Uterus (tissue), 2 donors: ENCODE results near the gene PLCZ1.

ENCODE experiments used
- POLR2A ChIP-seq, 2 donors: fragments of 450-650 bp; IDR thresholded peaks; one replicate each; pipeline ENCODE4 v1.6.1; 2016; ENCODE audit warnings: antibody characterized with exemption in 2 of 2, mild to moderate bottlenecking in 1 of 2, moderate library complexity in 1 of 2
- TF ChIP-seq, protein P1 (sequence below), 4 experiments: fragments of 200-600 bp in 2 of 4; fragments of 450-650 bp in 2 of 4; sonication (generic) in 2 of 4; IDR thresholded peaks; one replicate each; pipeline ENCODE4 v1.5.1; 2016 to 2019; ENCODE audit warnings: antibody characterized with exemption in 4 of 4, mild to moderate bottlenecking in 2 of 4, moderate library complexity in 1 of 4

DNA sequence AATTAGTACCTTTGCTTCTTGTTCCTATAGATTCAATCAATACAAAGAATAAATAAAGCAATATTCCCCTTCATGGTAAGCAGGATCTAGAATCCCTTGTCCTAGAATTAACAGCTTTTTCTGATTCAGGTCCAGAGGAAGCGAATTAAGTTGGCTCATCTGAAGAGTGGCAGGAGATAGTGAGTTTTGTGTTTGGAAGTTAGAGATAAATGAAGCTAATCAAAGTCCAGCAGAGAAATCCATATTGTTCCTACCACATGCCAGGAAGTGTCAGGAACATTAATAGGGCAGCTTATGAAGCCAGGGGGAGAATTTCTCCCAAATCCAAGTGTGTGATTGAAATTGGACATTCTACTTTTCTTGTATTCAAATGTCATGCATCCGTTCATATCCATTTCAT is 14.1 kb upstream of the PLCZ1 start:
- TF ChIP-seq, protein P1, sequence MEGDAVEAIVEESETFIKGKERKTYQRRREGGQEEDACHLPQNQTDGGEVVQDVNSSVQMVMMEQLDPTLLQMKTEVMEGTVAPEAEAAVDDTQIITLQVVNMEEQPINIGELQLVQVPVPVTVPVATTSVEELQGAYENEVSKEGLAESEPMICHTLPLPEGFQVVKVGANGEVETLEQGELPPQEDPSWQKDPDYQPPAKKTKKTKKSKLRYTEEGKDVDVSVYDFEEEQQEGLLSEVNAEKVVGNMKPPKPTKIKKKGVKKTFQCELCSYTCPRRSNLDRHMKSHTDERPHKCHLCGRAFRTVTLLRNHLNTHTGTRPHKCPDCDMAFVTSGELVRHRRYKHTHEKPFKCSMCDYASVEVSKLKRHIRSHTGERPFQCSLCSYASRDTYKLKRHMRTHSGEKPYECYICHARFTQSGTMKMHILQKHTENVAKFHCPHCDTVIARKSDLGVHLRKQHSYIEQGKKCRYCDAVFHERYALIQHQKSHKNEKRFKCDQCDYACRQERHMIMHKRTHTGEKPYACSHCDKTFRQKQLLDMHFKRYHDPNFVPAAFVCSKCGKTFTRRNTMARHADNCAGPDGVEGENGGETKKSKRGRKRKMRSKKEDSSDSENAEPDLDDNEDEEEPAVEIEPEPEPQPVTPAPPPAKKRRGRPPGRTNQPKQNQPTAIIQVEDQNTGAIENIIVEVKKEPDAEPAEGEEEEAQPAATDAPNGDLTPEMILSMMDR (IDR thresholded peaks at IDR 0.05), result no peak
- no peak for TF ChIP-seq POLR2A (IDR thresholded peaks at IDR 0.05)
